H9 (cell line): Measurements from ENCODE around the gene FAM81A. TPM values are rescaled to one million over a fixed set of nuclear protein-coding genes. Genes with fewer than 3 reads are reported as not detected.

Experiments used
- DNase-seq: peaks from one replicate; pipeline ENCODE4 v3.0.0-alpha.2; 2017
- H2AFZ ChIP-seq: one replicate; pipeline ENCODE4 v1.6.1; 2013; ENCODE audit warnings: mild to moderate bottlenecking, low read length, control low read depth, moderate library complexity
- H2AK5ac ChIP-seq: 2 replicates; pipeline ENCODE4 v1.6.1; 2013; ENCODE audit warnings: low read length, control low read depth, mixed read lengths; ENCODE audit not compliant: insufficient read length
- H2BK120ac ChIP-seq: one replicate; pipeline ENCODE4 v1.6.1; 2013; ENCODE audit warnings: low read depth, mild to moderate bottlenecking, low read length, control low read depth, inconsistent platforms; ENCODE audit not compliant: poor library complexity, severe bottlenecking
- H2BK12ac ChIP-seq: 2 replicates; pipeline ENCODE4 v1.6.1; 2013; ENCODE audit warnings: low read length, control low read depth, mixed read lengths, low read depth; ENCODE audit not compliant: insufficient read length
- H2BK15ac ChIP-seq: 2 replicates; pipeline ENCODE4 v1.6.1; 2013; ENCODE audit warnings: low read depth, low read length, control low read depth
- H2BK20ac ChIP-seq: one replicate; pipeline ENCODE4 v1.6.1; 2013; ENCODE audit warnings: low read depth, mild to moderate bottlenecking, low read length, control low read depth, inconsistent platforms; ENCODE audit not compliant: poor library complexity, severe bottlenecking
- H2BK5ac ChIP-seq: 2 replicates; pipeline ENCODE4 v1.6.1; 2013; ENCODE audit warnings: low read length, control low read depth, mixed read lengths; ENCODE audit not compliant: insufficient read length
- H3K14ac ChIP-seq: 2 replicates; pipeline ENCODE4 v1.6.1; 2013; ENCODE audit warnings: low read length, control low read depth; ENCODE audit not compliant: insufficient read depth
- H3K18ac ChIP-seq: 2 replicates; pipeline ENCODE4 v1.6.1; 2013; ENCODE audit warnings: low read depth, mild to moderate bottlenecking, mixed read lengths, low read length, control low read depth; ENCODE audit not compliant: insufficient read length
- H3K23ac ChIP-seq: 2 replicates; pipeline ENCODE4 v1.6.1; 2013; ENCODE audit warnings: low read length, control low read depth, mixed read lengths, low read depth; ENCODE audit not compliant: insufficient read length
- H3K23me2 ChIP-seq: 2 replicates; pipeline ENCODE4 v1.6.1; 2013; ENCODE audit warnings: low read depth, mild to moderate bottlenecking, mixed read lengths, low read length, control low read depth; ENCODE audit not compliant: insufficient read length, poor library complexity, severe bottlenecking
- H3K27ac ChIP-seq: 2 replicates; pipeline ENCODE4 v1.5.1; 2013; ENCODE audit warnings: low read length, control low read depth, mixed read lengths, low read depth; ENCODE audit not compliant: insufficient read length
- H3K27me3 ChIP-seq: 2 replicates; pipeline ENCODE4 v1.6.1; 2013; ENCODE audit warnings: low read length, control low read depth, inconsistent platforms; ENCODE audit not compliant: insufficient read depth
- H3K4ac ChIP-seq: 2 replicates; pipeline ENCODE4 v1.6.1; 2013; ENCODE audit warnings: low read depth, mild to moderate bottlenecking, control low read depth, inconsistent platforms, low read length, moderate library complexity
- H3K4me1 ChIP-seq: 2 replicates; pipeline ENCODE4 v1.6.1; 2013; ENCODE audit warnings: low read length, control low read depth, inconsistent platforms; ENCODE audit not compliant: insufficient read depth
- H3K4me2 ChIP-seq: 2 replicates; pipeline ENCODE4 v1.6.1; 2013; ENCODE audit warnings: low read length, control low read depth, mixed read lengths; ENCODE audit not compliant: insufficient read length, insufficient read depth
- H3K56ac ChIP-seq: 2 replicates; pipeline ENCODE4 v1.6.1; 2013; ENCODE audit warnings: low read depth, mild to moderate bottlenecking, mixed read lengths, low read length, control low read depth; ENCODE audit not compliant: insufficient read length
- H3K79me1 ChIP-seq: 2 replicates; pipeline ENCODE4 v1.6.1; 2013; ENCODE audit warnings: low read depth, mild to moderate bottlenecking, moderate library complexity, low read length, control low read depth, inconsistent platforms; ENCODE audit not compliant: insufficient read depth, poor library complexity, severe bottlenecking
- H3K79me2 ChIP-seq: 2 replicates; pipeline ENCODE4 v1.6.1; 2013; ENCODE audit warnings: low read length, control low read depth, inconsistent platforms; ENCODE audit not compliant: insufficient read depth
- H3K9ac ChIP-seq: 2 replicates; pipeline ENCODE4 v1.6.1; 2013; ENCODE audit warnings: low read length, control low read depth, mixed read lengths; ENCODE audit not compliant: insufficient read length; ENCODE audit errors: extremely low read depth
- H3K9me3 ChIP-seq: one replicate; pipeline ENCODE4 v1.6.1; 2013; ENCODE audit warnings: low read depth, low read length, inconsistent platforms; ENCODE audit not compliant: control insufficient read depth
- H3T11ph ChIP-seq: one replicate; pipeline ENCODE4 v1.6.1; 2013; ENCODE audit warnings: mild to moderate bottlenecking, low read length, control low read depth, inconsistent platforms
- H4K20me1 ChIP-seq: one replicate; pipeline ENCODE4 v1.6.1; 2013; ENCODE audit not compliant: control insufficient read depth, insufficient read length, insufficient read depth
- H4K5ac ChIP-seq: 2 replicates; pipeline ENCODE4 v1.6.1; 2013; ENCODE audit warnings: low read depth, mild to moderate bottlenecking, mixed read lengths, low read length, control low read depth; ENCODE audit not compliant: insufficient read length
- H4K8ac ChIP-seq: replicated peaks from 2 replicates; pipeline ENCODE4 v1.6.1; 2013; ENCODE audit warnings: low read length, control low read depth, mixed read lengths, low read depth; ENCODE audit not compliant: insufficient read length
- H4K91ac ChIP-seq: 2 replicates; pipeline ENCODE4 v1.6.1; 2013; ENCODE audit warnings: low read depth, mild to moderate bottlenecking, moderate library complexity, mixed read lengths, low read length, control low read depth; ENCODE audit not compliant: insufficient read length
- H3K27ac Mint-ChIP-seq, 3 experiments: 2 replicates in 2 of 3; 3 replicates in 1 of 3; pipeline ENCODE4 v1.8.0; 2020 to 2021; ENCODE audit warnings: mixed read lengths in 3 of 3, mild to moderate bottlenecking in 1 of 3, moderate library complexity in 1 of 3
- H3K27me3 Mint-ChIP-seq: 2 replicates; pipeline ENCODE4 v1.8.0; 2021; ENCODE audit warnings: low read depth, mild to moderate bottlenecking, moderate library complexity, mixed read lengths
- H3K36me3 Mint-ChIP-seq, 3 experiments: 2 replicates in 2 of 3; 3 replicates in 1 of 3; pipeline ENCODE4 v1.8.0; 2020 to 2021; ENCODE audit warnings: low read depth in 3 of 3, mixed read lengths in 3 of 3; ENCODE audit not compliant: insufficient read depth in 1 of 3
- H3K4me1 Mint-ChIP-seq, 2 experiments: 2 replicates each; pipeline ENCODE4 v1.8.0; 2020; ENCODE audit warnings: mixed read lengths in 2 of 2
- H3K4me3 Mint-ChIP-seq, 2 experiments: 2 replicates in 1 of 2; 3 replicates in 1 of 2; pipeline ENCODE4 v1.8.0; 2020 to 2021; ENCODE audit warnings: mild to moderate bottlenecking in 2 of 2, mixed read lengths in 2 of 2, moderate library complexity in 1 of 2
- H3K9me3 Mint-ChIP-seq, 2 experiments: 2 replicates in 1 of 2; 3 replicates in 1 of 2; pipeline ENCODE4 v1.8.0; 2020; ENCODE audit warnings: mild to moderate bottlenecking in 2 of 2, mixed read lengths in 2 of 2, moderate library complexity in 1 of 2
- WGBS: extraction: QIAGEN DNeasy Blood & Tissue Kit; methylation state at CpG from one replicate; pipeline ENCODE4 v1.1.7; 2013; ENCODE audit warnings: missing lambda C conversion rate, low lambda C conversion rate, mixed read lengths; ENCODE audit not compliant: insufficient read length; ENCODE audit errors: extremely low coverage; 5-methylcytosine and 5-hydroxymethylcytosine counted together
- total RNA-seq: library from RNA; stranded (reverse); gene quantifications from 2 replicates; pipeline ENCODE4 v1.2.1, GENCODE V29; 2021
- TF ChIP-seq, protein P1 (sequence below): fragments of 200-600 bp; sonication (generic); conservative IDR thresholded peaks from 3 replicates; pipeline ENCODE4 v1.8.0; 2021; ENCODE audit warnings: antibody characterized with exemption, mild to moderate bottlenecking

Gene FAM81A
- total RNA-seq, 1 experiment from 2014 or later: 1.7 TPM

DNA sequence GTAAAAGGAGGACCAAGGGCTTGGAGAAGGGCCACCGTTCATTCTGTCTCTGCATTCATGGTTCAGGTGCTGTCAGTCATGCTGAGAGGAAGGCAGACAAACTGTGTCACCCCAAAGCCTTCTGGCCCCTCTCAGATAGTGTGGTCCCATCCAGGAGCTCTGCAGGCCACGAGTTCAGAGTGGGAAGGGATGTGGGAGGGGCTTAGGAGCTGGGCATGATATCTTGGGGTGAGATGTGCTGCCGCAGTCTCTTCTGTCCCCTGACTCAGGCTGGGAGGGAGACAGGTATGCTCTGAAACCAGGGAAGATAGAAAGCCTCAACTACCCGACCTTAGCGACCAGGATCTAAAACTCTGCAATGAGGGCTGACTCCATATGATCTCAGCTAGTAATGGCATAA lies 45.7 kb upstream of the FAM81A start:
- no peak overlapping the region for H3K27ac ChIP-seq
- no CpG with 5 or more reads among the region's 5 CpGs for WGBS

More for the DNA sequence above, 45.7 kb upstream of the FAM81A start:
- Mint-ChIP-seq H3K27me3 (no peaks in the 10 kb centered on the region; the same call in 1 of the 2 replicates), H3K36me3 (no peaks in the 10 kb centered on the region), H3K9me3 (no peaks in the 10 kb centered on the region), H3K4me3 (no peak overlapping the region), H3K4me1 (peaks cover 9 to 13% of the 10 kb centered on the region in 2 experiments; a peak in 3 of 4 replicates), H3K27ac (no peak overlapping the region)
- no peaks in the 10 kb centered on the region for H3K23me2 ChIP-seq
- no peaks in the 10 kb centered on the region for H3K79me2 ChIP-seq
- no peak overlapping the region for H2BK5ac ChIP-seq
- no peak overlapping the region for H3K23ac ChIP-seq
- no peak overlapping the region for H3K9ac ChIP-seq
- H3T11ph ChIP-seq: no peak overlapping the region
- TF ChIP-seq, protein P1, sequence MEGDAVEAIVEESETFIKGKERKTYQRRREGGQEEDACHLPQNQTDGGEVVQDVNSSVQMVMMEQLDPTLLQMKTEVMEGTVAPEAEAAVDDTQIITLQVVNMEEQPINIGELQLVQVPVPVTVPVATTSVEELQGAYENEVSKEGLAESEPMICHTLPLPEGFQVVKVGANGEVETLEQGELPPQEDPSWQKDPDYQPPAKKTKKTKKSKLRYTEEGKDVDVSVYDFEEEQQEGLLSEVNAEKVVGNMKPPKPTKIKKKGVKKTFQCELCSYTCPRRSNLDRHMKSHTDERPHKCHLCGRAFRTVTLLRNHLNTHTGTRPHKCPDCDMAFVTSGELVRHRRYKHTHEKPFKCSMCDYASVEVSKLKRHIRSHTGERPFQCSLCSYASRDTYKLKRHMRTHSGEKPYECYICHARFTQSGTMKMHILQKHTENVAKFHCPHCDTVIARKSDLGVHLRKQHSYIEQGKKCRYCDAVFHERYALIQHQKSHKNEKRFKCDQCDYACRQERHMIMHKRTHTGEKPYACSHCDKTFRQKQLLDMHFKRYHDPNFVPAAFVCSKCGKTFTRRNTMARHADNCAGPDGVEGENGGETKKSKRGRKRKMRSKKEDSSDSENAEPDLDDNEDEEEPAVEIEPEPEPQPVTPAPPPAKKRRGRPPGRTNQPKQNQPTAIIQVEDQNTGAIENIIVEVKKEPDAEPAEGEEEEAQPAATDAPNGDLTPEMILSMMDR: no peak
- no peak overlapping the region for H4K91ac ChIP-seq
- H3K4ac ChIP-seq: no peak overlapping the region
- no peak overlapping the region for H3K18ac ChIP-seq
- H2BK120ac ChIP-seq: no peak overlapping the region
- H3K56ac ChIP-seq: no peak overlapping the region
- no peaks in the 10 kb centered on the region for H3K9me3 ChIP-seq
- H4K20me1 ChIP-seq: no peaks in the 10 kb centered on the region
- H2BK12ac ChIP-seq: no peak overlapping the region
- no peak overlapping the region for H3K14ac ChIP-seq
- H3K4me2 ChIP-seq: no peak overlapping the region
- no peaks in the 10 kb centered on the region for H3K4me1 ChIP-seq
- H4K8ac ChIP-seq: no peak overlapping the region
- H4K5ac ChIP-seq: no peak overlapping the region
- no peak for DNase-seq
- no peak overlapping the region for H2BK15ac ChIP-seq
- H2AK5ac ChIP-seq: no peak overlapping the region
- no peak overlapping the region for H2AFZ ChIP-seq
- H2BK20ac ChIP-seq: no peak overlapping the region
- no peaks in the 10 kb centered on the region for H3K79me1 ChIP-seq
- H3K27me3 ChIP-seq: no peaks in the 10 kb centered on the region
